HG03354 (cell line): ENCODE measurements around the gene TPRA1.

Experiments used
- ATAC-seq: cut with Tn5 transposase; IDR thresholded peaks from one replicate; pipeline ENCODE4 v1.9.1; 2021; ENCODE audit warnings: mild to moderate bottlenecking; ENCODE audit not compliant: unreplicated experiment, poor library complexity, severe bottlenecking

TPRA1 gene

GRCh38 chr3:127590593-127591465 is at the start of gene TPRA1:
TSS of gene TPRA1 (minus strand) at chr3:127590733. CDS start at chr3:127580146, 10,587 bp downstream.
- ATAC-seq, result peak; percentile 82

- ATAC-seq, result no peak
Measured at GRCh38 chr3:127640042-127640355, 49.5 kb upstream of the TPRA1 start.

DNA sequence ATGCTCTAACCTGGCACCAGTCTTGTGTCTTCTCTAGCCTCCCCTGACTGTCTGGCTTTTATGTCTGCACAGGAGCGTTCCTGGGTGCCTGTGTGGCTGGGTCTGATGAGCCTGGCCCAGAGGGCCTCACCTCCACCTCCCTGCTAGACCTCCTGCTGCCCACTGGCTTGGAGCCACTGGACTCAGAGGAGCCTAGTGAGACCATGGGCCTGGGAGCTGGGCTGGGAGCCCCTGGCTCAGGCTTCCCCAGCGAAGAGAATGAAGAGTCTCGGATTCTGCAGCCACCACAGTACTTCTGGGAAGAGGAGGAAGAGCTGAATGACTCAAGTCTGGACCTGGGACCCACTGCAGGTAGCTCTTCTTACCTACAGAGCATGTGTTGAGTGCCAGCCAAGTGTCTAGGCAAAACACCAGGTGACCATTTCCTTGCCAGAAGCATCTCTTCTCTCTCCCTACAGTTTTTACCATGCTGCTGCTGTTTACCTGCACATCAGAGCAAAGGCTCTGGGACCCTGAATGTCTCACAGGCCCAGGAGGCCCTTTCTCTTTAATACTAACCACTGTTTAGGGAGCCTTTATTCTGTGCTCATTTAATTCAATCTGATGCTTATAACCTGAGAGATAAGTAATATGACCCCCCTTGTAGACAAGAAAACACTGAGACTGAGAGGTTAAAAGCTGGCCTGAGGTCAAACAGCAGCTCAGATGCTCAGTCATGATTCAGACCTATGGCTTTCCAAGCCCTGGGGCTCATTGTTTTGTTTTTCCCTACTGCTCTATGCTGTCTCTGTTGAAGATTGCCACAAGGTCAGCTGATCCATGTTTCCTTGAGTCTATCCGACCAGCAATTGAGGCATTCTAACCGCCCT is 48.9 kb upstream of the TPRA1 start:
- ATAC-seq, result no peak

- ATAC-seq, result no peak
Measured at GRCh38 chr3:127637971-127638370, 47.4 kb upstream of the TPRA1 start.

DNA sequence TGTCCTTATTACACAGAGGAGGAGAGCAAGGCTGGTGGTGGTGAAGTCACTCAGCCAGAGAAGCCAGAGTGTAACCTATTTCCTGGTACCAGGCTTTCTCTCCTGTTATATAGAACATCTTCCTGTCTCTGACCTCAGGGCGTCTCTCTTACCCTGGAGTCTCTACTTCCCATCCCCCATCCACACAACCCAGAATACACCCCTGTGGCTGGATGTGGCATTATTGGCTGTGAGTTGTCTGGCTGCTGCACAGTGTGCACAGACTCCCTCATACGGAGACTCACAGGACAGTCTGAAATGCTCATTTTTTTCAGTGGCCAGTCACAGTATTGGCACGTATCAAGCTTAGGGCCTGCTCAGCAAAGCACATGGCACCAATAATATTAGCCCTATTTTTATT is 47.0 kb upstream of the TPRA1 start:
- no peak for ATAC-seq

- no peak for ATAC-seq
Measured at GRCh38 chr3:127634653-127635052, 44.1 kb upstream of the TPRA1 start.

GRCh38 chr3:127632035-127632820 is 41.7 kb upstream of the TPRA1 start:
- no peak for ATAC-seq

DNA sequence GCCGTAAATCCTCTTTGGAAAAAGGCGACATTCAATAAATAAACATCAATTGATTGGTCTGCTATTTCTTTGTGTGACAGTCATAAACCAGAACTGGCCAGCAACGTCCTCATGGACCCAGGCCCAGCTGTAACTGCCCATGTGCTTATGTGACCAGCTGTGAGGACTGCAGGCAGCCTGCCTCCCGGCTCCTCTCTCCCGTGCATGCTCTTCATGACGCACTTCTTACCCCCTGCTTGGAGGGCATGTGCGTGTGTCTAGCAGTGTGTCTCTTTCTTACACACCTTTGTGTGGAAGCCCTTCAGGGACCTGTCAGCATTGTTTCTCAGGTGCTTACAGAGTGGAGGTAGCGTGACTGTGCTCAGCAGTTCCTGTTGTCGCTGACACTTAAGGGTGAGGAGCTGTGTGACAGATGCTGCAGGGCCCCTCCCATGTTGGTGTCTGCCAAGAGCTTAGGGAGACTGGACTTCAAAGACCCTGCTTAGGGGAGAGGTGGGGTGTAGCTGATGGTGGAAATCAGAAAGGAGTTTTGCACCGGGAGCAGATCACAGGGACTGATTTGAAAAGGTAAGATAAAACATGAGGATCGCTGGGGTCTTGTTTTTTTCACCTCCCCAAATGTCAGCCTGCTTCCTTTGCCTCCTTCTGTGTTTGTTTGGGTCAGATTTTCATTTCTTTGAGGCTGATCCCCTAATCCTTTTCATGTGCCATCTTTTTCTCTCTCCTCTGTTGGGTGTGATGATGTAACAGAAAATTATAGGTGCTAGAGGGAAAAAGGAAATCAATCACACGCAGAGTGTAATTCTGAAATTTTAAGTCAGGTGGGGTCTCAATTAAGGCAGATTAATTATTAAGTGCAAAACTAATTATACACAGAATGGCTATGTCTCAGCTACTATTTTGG is 40.5 kb upstream of the TPRA1 start:
- no peak for ATAC-seq

GRCh38 chr3:127629467-127630403 is 39.2 kb upstream of the TPRA1 start:
- ATAC-seq, result peak; percentile 20

DNA sequence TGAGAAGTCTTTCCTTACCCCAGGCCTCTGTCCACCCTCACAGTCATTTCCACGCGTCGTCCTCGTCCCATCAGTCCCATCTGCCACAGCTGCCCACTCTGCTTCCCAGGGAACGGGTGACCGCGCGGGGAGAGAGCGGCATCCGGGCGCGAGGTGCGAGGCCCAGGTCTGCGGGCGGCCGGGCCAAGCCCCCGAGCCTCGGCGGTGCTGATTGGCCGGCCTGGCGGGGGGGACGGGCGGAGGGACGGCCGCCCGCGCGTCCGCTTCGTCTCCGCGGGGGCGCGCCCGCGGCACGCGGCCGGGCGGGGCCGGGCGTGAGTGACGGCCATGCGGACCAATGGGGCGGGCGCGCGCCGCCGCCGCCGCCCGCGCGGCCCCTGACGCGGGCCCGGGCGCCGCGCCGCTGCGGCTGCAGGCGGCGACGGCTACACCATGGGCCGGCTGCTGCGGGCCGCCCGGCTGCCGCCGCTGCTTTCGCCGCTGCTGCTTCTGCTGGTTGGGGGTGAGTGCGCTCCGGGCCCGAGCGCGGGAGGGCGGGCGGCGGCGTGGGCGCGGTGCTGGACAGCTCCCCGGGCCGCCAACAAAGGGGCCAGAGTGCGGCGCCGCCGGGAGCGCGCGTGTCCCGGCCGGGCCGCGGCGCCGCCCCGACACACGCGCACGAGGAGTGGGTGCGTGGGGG is 38.4 kb upstream of the TPRA1 start, which contains the start of gene PODXL2:
Gene PODXL2 (plus strand): TSS at position 398 of the 679 bp plus-strand sequence. CDS start 35 bp downstream, at position 433.
- ATAC-seq, result peak; percentile 59

GRCh38 chr3:127628426-127628787 is 37.9 kb upstream of the TPRA1 start:
- no peak for ATAC-seq

DNA sequence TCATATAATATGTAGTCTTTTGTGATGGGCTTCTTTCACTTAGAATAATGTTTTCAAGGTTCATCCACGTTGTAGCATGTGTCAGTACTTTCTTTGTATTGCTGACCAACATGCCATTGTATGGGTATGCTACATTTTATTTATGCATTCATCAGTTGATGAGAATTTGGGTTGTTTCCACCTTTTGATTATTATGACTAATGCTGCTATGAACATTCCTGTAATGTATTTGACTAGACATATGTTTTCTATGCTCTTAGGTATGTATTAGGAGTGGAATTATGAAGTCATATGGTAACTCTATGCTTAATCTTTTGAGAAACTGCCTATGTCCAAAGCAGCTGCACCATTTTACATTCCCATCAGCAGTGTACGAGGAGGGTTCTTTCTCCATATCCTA is 35.3 kb upstream of the TPRA1 start:
- no peak for ATAC-seq

DNA sequence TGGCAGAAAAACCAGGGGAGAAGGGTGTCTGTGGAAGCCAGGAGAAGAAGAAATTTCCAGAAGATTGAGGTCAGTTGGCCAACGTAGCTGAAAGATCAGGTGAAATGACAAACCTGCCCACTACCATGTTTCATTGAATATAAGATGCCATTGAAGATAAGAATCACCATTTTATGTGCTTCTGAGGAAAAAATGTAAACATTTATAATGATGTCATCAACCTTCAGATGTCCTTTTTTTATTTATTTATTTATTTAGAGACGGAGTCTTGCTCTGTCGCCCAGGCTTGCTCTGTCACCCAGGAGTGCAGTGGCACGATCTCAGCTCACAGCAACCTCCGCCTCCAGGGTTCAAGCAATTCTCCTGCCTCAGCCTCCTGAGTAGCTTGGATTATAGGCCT is 33.5 kb upstream of the TPRA1 start:
- no peak for ATAC-seq

- no peak for ATAC-seq
Measured at GRCh38 chr3:127622772-127623576, 32.4 kb upstream of the TPRA1 start.

GRCh38 chr3:127622031-127622430 is 31.5 kb upstream of the TPRA1 start:
- no peak for ATAC-seq

DNA sequence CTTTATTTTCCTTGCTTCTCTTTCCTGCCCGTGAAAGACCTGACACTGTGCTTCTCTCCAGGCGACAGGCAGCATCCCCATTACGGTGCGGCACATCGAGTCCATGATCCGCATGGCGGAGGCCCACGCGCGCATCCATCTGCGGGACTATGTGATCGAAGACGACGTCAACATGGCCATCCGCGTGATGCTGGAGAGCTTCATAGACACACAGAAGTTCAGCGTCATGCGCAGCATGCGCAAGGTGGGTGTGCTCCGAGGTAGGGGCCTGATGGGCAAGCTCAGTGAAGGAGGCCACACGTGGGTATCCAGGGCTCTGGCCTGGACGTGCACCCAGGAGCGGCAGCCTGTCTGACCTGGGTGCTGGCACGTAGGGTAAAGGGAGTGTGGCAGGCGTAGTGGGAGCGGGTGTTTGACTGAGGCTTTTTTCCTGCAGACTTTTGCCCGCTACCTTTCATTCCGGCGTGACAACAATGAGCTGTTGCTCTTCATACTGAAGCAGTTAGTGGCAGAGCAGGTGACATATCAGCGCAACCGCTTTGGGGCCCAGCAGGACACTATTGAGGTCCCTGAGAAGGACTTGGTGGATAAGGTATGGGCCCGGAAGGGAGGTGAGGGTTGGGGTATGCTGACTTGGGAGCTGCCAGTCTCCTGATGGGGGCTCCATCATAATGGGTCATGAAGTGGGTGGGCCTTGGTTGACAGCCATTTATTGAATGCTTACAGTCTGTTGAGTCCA is 30.3 kb upstream of the TPRA1 start:
- ATAC-seq, result no peak
